MM.1S (cell line): Measurements from ENCODE around the gene OR10K2.

Experiments
- CTCF ChIP-seq: fragments of 300-600 bp; sonication (generic); IDR thresholded peaks from 2 replicates; pipeline ENCODE4 v1.5.1; 2016; ENCODE audit warnings: antibody characterized with exemption, low read length, mixed read lengths
- EZH2 ChIP-seq: fragments of 300-600 bp; sonication (generic); optimal IDR thresholded peaks from 2 replicates; pipeline ENCODE3; 2017; ENCODE audit warnings: low read depth, mild to moderate bottlenecking, antibody characterized with exemption, low read length, mixed read lengths

GRCh38 chr1:158425027-158425426 lies 1.0 kb downstream of the OR10K2 start:
- TF ChIP-seq CTCF, result no peak
- TF ChIP-seq EZH2, result no peak
